Skin of body (tissue), 2 donors: ENCODE measurements around the gene TMEM33. TPM values are rescaled to one million over a fixed set of nuclear protein-coding genes. Genes with fewer than 3 reads are reported as not detected.
A peak's percentile ranks its signal among the peaks of the same experiment; 100 is the strongest.

Source experiments
- DNase-seq: peaks from one replicate; lab custom pipeline; 2025; lab: John Stamatoyannopoulos, UW
- total RNA-seq: library from RNA; depleted of rRNA; stranded (reverse); fragments of >200 nt; gene quantifications from one replicate; pipeline ENCODE4 v1.2.3, GENCODE V29; 2014

The TMEM33 gene
- total RNA-seq, 1 donor from 2014 or later = 34.4 TPM

GRCh38 chr4:41939016-41939626 lies 3.9 kb downstream of the TMEM33 start:
- no peak for DNase-seq

GRCh38 chr4:41940834-41941233 lies 5.6 kb downstream of the TMEM33 start:
- no peak for DNase-seq

DNA sequence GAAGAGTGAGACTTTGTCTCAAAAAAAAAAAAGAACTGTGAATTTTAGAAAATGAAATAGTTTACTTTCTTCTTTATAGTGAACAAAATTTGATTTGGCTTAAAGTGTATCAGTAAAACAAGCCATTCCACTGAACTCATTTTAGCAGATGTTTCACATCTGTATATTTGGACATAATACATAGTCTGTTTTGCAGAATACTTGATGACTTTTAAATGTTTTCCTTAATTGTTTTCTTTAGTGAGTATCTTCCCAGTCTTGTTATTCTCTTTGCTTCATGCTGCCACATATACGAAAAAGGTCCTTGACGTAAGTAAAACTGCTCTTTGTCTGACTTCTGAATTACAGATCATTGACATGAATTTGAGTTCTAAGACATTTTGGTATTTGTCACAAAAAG lies 8.3 kb downstream of the TMEM33 start:
- peak; percentile 3 for DNase-seq

DNA sequence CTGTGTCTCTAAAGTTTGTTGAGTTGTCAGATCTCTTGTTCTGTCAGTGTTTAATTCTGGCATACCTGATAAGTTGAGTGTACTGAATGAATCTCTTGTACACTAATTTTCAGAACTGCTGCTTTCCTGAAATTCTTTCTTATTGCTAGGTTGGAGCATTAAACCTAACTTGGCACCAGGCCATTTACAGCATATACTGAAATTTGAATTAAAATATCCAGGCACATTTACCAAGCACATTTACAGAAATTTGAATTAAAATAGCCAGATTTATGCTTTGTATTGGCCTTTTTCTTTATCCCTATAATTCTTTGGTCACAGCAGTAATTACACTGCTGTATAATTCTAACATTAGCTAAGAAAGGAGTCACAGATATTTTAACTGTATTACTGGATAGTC lies 8.9 kb downstream of the TMEM33 start:
- DNase-seq = no peak

DNA sequence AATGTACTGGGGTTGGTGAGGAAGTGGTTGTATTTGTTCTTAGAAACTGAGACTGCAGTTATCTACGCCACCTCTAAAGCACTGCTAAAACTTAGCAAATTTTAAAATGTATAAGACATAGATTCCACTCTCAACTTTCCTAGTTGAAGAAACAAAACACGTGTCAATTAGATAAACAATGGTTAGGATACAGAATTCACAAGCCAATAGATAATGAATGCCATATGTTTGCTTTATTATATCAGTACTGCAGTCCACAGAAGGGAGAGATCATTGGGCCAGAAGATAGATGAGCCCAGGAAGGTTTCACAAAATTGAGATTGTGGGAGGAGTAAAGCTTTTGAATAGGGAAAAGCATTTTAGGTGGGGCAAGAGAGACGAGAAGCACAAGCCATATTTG lies 14.3 kb downstream of the TMEM33 start:
- DNase-seq = peak; percentile 30

DNA sequence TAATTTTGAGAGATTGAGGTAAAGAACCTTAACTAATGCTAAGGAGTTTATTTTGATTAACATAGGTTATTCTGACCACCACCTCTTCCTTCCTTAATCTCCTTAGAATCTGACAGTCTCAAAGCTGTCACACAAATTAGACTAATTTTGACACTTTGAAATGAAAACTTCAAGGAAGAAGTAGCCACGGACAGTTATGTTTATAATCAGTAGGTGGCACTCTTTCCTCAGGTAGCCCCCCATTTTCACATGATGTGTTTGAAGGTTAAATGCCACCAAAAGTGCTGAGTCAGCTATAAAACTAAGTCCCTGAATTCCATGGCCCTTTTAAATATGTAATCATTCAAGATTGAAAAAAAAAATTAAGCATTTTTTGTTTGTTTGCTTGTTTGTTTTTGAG lies 22.4 kb downstream of the TMEM33 start:
- no peak for DNase-seq

GRCh38 chr4:41963105-41963504 lies 27.9 kb downstream of the TMEM33 start:
- no peak for DNase-seq

- no peak for DNase-seq
These were observed 29.2 kb downstream of the TMEM33 start for GRCh38 chr4:41964401-41964800.

- DNase-seq = no peak
These were observed 32.2 kb downstream of the TMEM33 start for GRCh38 chr4:41967392-41967791.

GRCh38 chr4:41969671-41970070 lies 34.4 kb downstream of the TMEM33 start:
- DNase-seq = no peak

DNA sequence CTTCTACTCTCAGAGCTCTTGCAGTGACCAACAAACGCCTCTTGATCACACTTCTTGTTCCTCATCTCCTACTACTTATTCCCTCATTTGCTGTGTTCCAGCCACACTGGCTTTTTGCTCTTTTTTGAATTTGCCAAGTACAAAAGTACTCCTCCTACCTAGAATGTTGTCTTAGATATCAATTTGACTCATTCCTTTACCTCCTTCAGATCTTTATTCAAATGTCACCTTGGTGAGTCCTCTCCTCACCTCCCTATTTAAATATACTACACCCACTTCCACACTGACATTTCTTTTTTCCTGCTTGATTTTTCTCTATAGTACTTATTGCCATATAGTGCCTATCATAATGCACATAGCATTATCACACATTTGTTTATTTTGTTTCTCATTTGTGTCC lies 40.1 kb downstream of the TMEM33 start:
- no peak for DNase-seq

DNA sequence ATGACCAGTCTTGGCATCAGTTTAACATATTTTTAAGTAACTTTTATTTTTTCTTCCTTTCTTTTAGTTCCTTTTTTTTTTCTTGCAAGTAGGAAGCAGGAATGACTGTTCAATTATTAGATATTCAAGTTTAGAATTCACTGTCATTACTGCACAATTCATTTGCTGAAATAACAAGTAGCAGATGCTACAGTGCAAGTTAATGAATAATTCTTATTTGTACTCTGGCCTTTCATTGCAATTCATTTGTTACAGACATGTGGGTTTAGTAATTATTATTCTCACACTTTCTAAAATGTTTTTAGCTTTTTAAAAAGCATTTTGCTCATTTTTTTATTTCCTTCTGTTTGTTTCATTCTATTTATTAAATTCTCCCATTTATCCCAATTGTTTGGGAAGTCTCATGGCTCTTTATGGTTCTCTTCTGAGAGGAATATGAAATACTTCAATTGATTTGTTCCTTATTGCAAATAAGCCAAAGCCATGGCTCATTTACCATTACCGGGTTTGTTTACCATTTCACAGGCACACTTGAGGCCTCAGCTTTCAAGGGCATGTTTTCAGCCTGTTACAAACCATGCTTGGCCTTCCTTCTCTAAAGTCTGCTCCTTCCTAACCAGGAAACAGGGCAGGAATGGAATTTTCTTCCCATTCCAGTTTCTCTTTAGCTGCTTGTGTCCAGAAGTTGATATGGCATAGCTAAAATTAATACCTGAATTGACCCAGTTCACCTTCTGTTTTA lies 41.7 kb downstream of the TMEM33 start:
- DNase-seq = no peak

- no peak for DNase-seq
These were observed 42.5 kb downstream of the TMEM33 start for GRCh38 chr4:41977709-41978108.

DNA sequence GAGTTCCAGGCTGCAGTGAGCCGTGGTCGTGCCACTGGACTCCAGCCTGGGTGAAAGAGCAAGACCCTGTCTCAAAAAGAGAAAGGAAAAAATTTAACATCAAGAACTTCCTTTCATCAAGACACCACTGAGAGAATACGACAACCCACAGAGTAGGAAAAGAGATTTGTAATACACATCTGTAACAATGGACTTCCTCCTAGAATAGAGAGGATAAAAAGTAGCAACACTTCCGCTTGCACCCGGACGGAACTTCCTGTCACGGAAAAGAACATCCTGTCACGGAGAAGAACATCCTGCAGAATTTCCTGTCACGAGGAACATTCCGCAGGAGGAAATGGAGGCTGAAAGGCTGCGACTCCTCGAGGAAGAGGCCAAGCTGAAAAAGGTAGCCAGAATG lies 46.2 kb downstream of the TMEM33 start, which contains the start of gene DCAF4L1:
Gene DCAF4L1 (plus strand): TSS at position 301 of the 400 bp plus-strand sequence. CDS start 37 bp downstream, at position 338.
- no peak for DNase-seq

- DNase-seq = no peak
These were observed 47.5 kb downstream of the TMEM33 start for GRCh38 chr4:41982716-41983115.

DNA sequence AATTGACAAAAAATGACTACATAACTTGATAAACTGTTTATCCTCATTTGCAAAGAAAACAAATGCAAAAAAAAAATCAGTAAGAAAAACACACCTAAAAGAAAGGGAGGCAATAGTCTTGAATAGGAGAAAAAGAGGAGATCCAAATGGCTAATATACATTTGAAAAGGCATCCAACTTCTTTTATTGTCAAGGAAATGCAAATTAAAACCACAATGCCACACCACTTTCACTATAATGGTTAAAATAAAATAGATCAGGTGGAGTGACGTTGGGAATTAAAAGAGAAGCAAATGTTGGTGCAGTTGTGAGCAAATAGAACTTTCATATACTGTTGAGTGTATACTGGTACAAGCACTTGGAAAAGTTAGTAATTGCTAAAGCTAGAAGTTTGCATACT lies 49.9 kb downstream of the TMEM33 start:
- DNase-seq = no peak

GRCh38 chr4:41989994-41990364 lies 54.8 kb downstream of the TMEM33 start:
- DNase-seq = no peak

GRCh38 chr4:41990365-41991111 lies 55.3 kb downstream of the TMEM33 start, which contains the start of gene SLC30A9:
SLC30A9 (plus strand) TSS chr4:41990530; CDS start chr4:41990652, 122 bp downstream.
- peak; percentile 95 for DNase-seq

GRCh38 chr4:41991916-41992767 lies 56.9 kb downstream of the TMEM33 start:
- no peak for DNase-seq

- DNase-seq = no peak
These were observed 58.0 kb downstream of the TMEM33 start for GRCh38 chr4:41992967-41993857.
